PC-9 (cell line): Measurements from ENCODE around the gene SPINT3. TPM values are rescaled to one million over a fixed set of nuclear protein-coding genes. Genes with fewer than 3 reads are reported as not detected.
A peak's percentile ranks its signal among the peaks of the same experiment; 100 is the strongest.

Source experiments
- BruUV-seq: library from RNA; stranded (reverse); fragments of 400-500 nt; replicated peaks from 2 replicates; lab custom pipeline; 2021; lab: Mats Ljungman, UMichigan
- CTCF ChIA-PET: fragments of 300-600 bp; sonication (Branson Sonifier 250); formaldehyde crosslinking; loops from one replicate; lab custom pipeline; 2022; ENCODE audit warnings: antibody characterized with exemption; lab: Charles Lee
- POLR2A ChIA-PET: fragments of 300-600 bp; sonication (Branson Sonifier 250); formaldehyde crosslinking; loops from one replicate; lab custom pipeline; 2022; ENCODE audit warnings: antibody characterized with exemption; ENCODE audit not compliant: unreplicated experiment; lab: Charles Lee
- DNase-seq, 2 experiments: peaks; one replicate each; pipeline versions ENCODE4 v3.0.0 to v3.0.0-alpha.2; 2015 to 2022; ENCODE audit warnings: mixed read lengths in 1 of 2
- H2AFZ ChIP-seq: fragments of 200-600 bp; sonication (generic); 2 replicates; pipeline ENCODE4 v1.8.1; 2017; ENCODE audit warnings: antibody characterized with exemption
- H3F3A ChIP-seq: fragments of 200-600 bp; sonication (generic); 2 replicates; pipeline ENCODE4 v1.8.1; 2017; ENCODE audit warnings: antibody characterized with exemption, mild to moderate bottlenecking, low read depth; ENCODE audit not compliant: insufficient read depth
- H3K27ac ChIP-seq: fragments of 200-600 bp; sonication (generic); 2 replicates; pipeline ENCODE4 v1.6.1; 2016; ENCODE audit warnings: mixed run types
- H3K27me3 ChIP-seq: fragments of 200-600 bp; sonication (generic); 2 replicates; pipeline ENCODE4 v1.6.1; 2016; ENCODE audit warnings: low read depth, mixed run types; ENCODE audit not compliant: insufficient read depth
- H3K36me3 ChIP-seq: fragments of 200-600 bp; sonication (generic); 2 replicates; pipeline ENCODE4 v1.6.1; 2016; ENCODE audit warnings: low read depth, mixed run types
- H3K4me1 ChIP-seq: fragments of 200-600 bp; sonication (generic); replicated peaks from 2 replicates; pipeline ENCODE4 v1.6.1; 2016; ENCODE audit warnings: mixed run types; ENCODE audit not compliant: insufficient read depth
- H3K4me2 ChIP-seq: fragments of 200-600 bp; sonication (generic); 2 replicates; pipeline ENCODE4 v1.6.1; 2017; ENCODE audit warnings: mixed run types
- H3K4me3 ChIP-seq: fragments of 200-600 bp; sonication (generic); 2 replicates; pipeline ENCODE4 v1.6.1; 2016; ENCODE audit warnings: mixed run types
- H3K79me2 ChIP-seq: fragments of 200-600 bp; sonication (generic); 2 replicates; pipeline ENCODE4 v1.6.1; 2017; ENCODE audit warnings: low read depth, mixed run types
- H3K9me2 ChIP-seq: fragments of 200-600 bp; sonication (generic); 2 replicates; pipeline ENCODE4 v1.8.1; 2017; ENCODE audit warnings: mild to moderate bottlenecking; ENCODE audit not compliant: insufficient read depth
- H3K9me3 ChIP-seq: fragments of 200-600 bp; sonication (generic); 2 replicates; pipeline ENCODE4 v1.8.1; 2016; ENCODE audit warnings: low read depth; ENCODE audit not compliant: insufficient read depth
- H4K20me1 ChIP-seq: fragments of 200-600 bp; sonication (generic); 2 replicates; pipeline ENCODE4 v1.8.1; 2017; ENCODE audit not compliant: insufficient read depth
- EZH2 ChIP-seq: fragments of 200-600 bp; sonication (generic); IDR thresholded peaks from 2 replicates; pipeline ENCODE4 v1.8.0; 2017; ENCODE audit warnings: antibody characterized with exemption, low read depth
- intact Hi-C: fragments of 100-400 bp; cut with micrococcal nuclease; formaldehyde crosslinking; loops from one replicate; pipeline ENCODE4 v1.10.0; 2022; ENCODE audit not compliant: unreplicated experiment
- total RNA-seq: library from RNA; stranded (reverse); gene quantifications from 2 replicates; pipeline ENCODE4 v1.2.3, GENCODE V29; 2021
- TF ChIP-seq, protein P1 (sequence below): fragments of 200-600 bp; sonication (generic); conservative IDR thresholded peaks from 2 replicates; pipeline ENCODE4 v1.6.1; 2017; ENCODE audit warnings: mixed run types, antibody characterized with exemption, mild to moderate bottlenecking, moderate library complexity

The SPINT3 gene
- total RNA-seq, 1 experiment from 2014 or later, result not detected

- Histone ChIP-seq H3K27me3 (no peaks in the 10 kb centered on the region), H3F3A (no peaks in the 10 kb centered on the region; the same call in 1 of the 2 replicates), H3K27ac (no peak overlapping the region), H2AFZ (no peak overlapping the region), H3K4me3 (no peak overlapping the region), H3K9me2 (no peaks in the 10 kb centered on the region), H3K4me2 (no peak overlapping the region), H3K4me1 (peaks cover 17% of the 10 kb centered on the region), H3K9me3 (no peaks in the 10 kb centered on the region), H4K20me1 (no peaks in the 10 kb centered on the region), H3K36me3 (no peaks in the 10 kb centered on the region), H3K79me2 (no peaks in the 10 kb centered on the region)
- TF ChIP-seq EZH2, result no peak
- TF ChIP-seq, protein P1, sequence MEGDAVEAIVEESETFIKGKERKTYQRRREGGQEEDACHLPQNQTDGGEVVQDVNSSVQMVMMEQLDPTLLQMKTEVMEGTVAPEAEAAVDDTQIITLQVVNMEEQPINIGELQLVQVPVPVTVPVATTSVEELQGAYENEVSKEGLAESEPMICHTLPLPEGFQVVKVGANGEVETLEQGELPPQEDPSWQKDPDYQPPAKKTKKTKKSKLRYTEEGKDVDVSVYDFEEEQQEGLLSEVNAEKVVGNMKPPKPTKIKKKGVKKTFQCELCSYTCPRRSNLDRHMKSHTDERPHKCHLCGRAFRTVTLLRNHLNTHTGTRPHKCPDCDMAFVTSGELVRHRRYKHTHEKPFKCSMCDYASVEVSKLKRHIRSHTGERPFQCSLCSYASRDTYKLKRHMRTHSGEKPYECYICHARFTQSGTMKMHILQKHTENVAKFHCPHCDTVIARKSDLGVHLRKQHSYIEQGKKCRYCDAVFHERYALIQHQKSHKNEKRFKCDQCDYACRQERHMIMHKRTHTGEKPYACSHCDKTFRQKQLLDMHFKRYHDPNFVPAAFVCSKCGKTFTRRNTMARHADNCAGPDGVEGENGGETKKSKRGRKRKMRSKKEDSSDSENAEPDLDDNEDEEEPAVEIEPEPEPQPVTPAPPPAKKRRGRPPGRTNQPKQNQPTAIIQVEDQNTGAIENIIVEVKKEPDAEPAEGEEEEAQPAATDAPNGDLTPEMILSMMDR, result peak; percentile 21; the same call in 1 of the 2 replicates
- ChIA-PET POLR2A (no interaction called here), CTCF (no interaction called here)
- no TSS peak for BruUV-seq
- DNase-seq, result no peak
- intact Hi-C loops, result no loop called here
These were observed 28.2 kb downstream of the SPINT3 start for GRCh38 chr20:45487231-45487635.

GRCh38 chr20:45485388-45485787 is 30.0 kb downstream of the SPINT3 start:
- CTCF ChIA-PET, result interaction anchor here (1.4 kb wide), 1 partner anchor 14 kb away, joined by 4 read pairs; no protein-coding TSS in a partner anchor
- Histone ChIP-seq H3F3A (no peaks in the 10 kb centered on the region; the same call in 1 of the 2 replicates), H3K4me1 (peaks cover 17% of the 10 kb centered on the region), H3K27me3 (no peaks in the 10 kb centered on the region), H3K9me3 (no peaks in the 10 kb centered on the region), H3K79me2 (no peaks in the 10 kb centered on the region), H2AFZ (no peak overlapping the region), H3K4me3 (no peak overlapping the region), H3K27ac (no peak overlapping the region), H3K9me2 (no peaks in the 10 kb centered on the region), H3K36me3 (no peaks in the 10 kb centered on the region; the same call in 1 of the 2 replicates), H3K4me2 (no peak overlapping the region), H4K20me1 (no peaks in the 10 kb centered on the region)
- TF ChIP-seq, protein P1, result no peak
- TF ChIP-seq EZH2, result no peak
- no TSS peak for BruUV-seq
- DNase-seq, result no peak
- intact Hi-C loops, result no loop called here
- POLR2A ChIA-PET, result interaction anchor here (0.7 to 1.6 kb wide), 2 partner anchors 15 to 17 kb away, joined by 3 to 15 read pairs; partner anchors contain the start of gene WFDC2

DNA sequence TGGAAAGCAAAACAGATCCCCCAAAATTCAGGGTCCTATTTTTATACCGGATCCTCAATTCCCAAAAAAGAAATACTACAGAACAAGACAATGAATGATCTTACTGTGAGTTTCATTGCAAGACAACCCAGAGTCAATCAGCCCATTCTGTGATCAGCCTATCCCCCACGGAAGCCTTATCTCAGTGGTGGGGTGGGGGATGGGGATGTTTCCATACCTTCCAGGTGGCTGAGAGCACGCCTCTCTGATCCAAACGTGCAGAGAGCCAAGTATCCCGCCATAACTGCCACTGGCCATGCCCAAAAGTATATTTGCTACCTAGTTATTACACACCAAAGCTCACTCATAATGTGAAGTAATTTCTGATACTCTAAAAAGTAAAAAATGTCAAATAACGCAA is 30.7 kb downstream of the SPINT3 start:
- no peak overlapping the region for H3K27ac ChIP-seq
- H3K4me3 ChIP-seq, result no peak overlapping the region
- no peaks in the 10 kb centered on the region for H3K9me2 ChIP-seq
- no peaks in the 10 kb centered on the region for H3K27me3 ChIP-seq
- CTCF ChIA-PET, result interaction anchor here (1.4 kb wide), 1 partner anchor 14 kb away, joined by 4 read pairs; no protein-coding TSS in a partner anchor
- H3K79me2 ChIP-seq, result no peaks in the 10 kb centered on the region
- TF ChIP-seq, protein P1, result no peak
- no peak for TF ChIP-seq EZH2
- H3K4me1 ChIP-seq, result peaks cover 14% of the 10 kb centered on the region
- no peaks in the 10 kb centered on the region; the same call in 1 of the 2 replicates for H3F3A ChIP-seq
- H3K4me2 ChIP-seq, result no peak overlapping the region
- intact Hi-C loops, result no loop called here
- no peak for DNase-seq
- POLR2A ChIA-PET, result interaction anchor here (0.6 to 1.6 kb wide), 5 partner anchors 10 to 1293 kb away, joined by 3 to 15 read pairs (median 5); partner anchors contain the start of gene WFDC2
- H3K36me3 ChIP-seq, result no peaks in the 10 kb centered on the region; the same call in 1 of the 2 replicates
- H2AFZ ChIP-seq, result no peak overlapping the region
- no peaks in the 10 kb centered on the region for H4K20me1 ChIP-seq
- H3K9me3 ChIP-seq, result no peaks in the 10 kb centered on the region
- no TSS peak for BruUV-seq
